ENCODE data around the gene CD274. TPM values are rescaled to one million over a fixed set of nuclear protein-coding genes. Genes with fewer than 3 reads are reported as not detected.

The CD274 gene
- total and polyA plus RNA-seq, 2 experiments from 2014 or later, result not detected

GRCh38 chr9:5429873-5430564 is 20.3 kb upstream of the CD274 start (continued):
- TF ChIP-seq ZNF462 (CRISPR knock-in tag; IDR thresholded peaks at IDR 0.05) (no peak), JUNB (IDR thresholded peaks at IDR 0.05; ENCODE audit: unreplicated experiment) (no peak), CTCF (conservative IDR thresholded peaks at IDR 0.05; ENCODE audit: low read depth in 2 of 2) (no peak), CREB1 (CRISPR knock-in tag; IDR thresholded peaks at IDR 0.05; ENCODE audit: low read depth) (no peak), ETS1 (IDR thresholded peaks at IDR 0.05) (no peak), EZH2 (IDR thresholded peaks at IDR 0.05; ENCODE audit: low read depth, unreplicated experiment) (no peak)
